GM12892 (cell line): ENCODE data around the gene POP4.

ENCODE experiments used
- POLR2A ChIP-seq: IDR thresholded peaks from 2 replicates; pipeline ENCODE4 v1.6.1; 2011; ENCODE audit warnings: low read depth, low read length, control low read depth
- POLR2AphosphoS5 ChIP-seq: IDR thresholded peaks from 2 replicates; pipeline ENCODE4 v1.6.1; 2011; ENCODE audit warnings: low read depth, low read length, control low read depth
- TAF1 ChIP-seq: IDR thresholded peaks from 2 replicates; pipeline ENCODE4 v1.6.1; 2011; ENCODE audit warnings: low read depth, mild to moderate bottlenecking, control low read depth, low read length, borderline replicate concordance

GRCh38 chr19:29559743-29560142, 46.3 kb upstream of the POP4 start:
- TF ChIP-seq POLR2AphosphoS5, result no peak
- no peak for TF ChIP-seq POLR2A
- no peak for TF ChIP-seq TAF1
